Breast epithelium (tissue), 4 donors: Measurements from ENCODE around the gene TNK2. TPM values are rescaled to one million over a fixed set of nuclear protein-coding genes. Genes with fewer than 3 reads are reported as not detected.
"Not testable (repeated sequence)": the region's sequence is repeated elsewhere in the genome, so short reads cannot be mapped to it uniquely, and the experiment has no call there.

Source experiments
- DNase-seq, 2 donors: peaks; one replicate each; pipeline ENCODE4 v3.0.0-alpha.2; 2019; ENCODE audit warnings: low spot score in 2 of 2
- H3K27ac ChIP-seq, 2 donors: fragments of 200-600 bp; sonication (generic) in 1 of 2; one replicate each; pipeline ENCODE4 v1.5.1; 2016 to 2019; ENCODE audit warnings: mild to moderate bottlenecking in 1 of 2
- H3K27me3 ChIP-seq, 2 donors: fragments of 200-600 bp; sonication (generic) in 1 of 2; one replicate each; pipeline versions ENCODE4 v1.5.1 to v1.6.0; 2017 to 2019; ENCODE audit warnings: control low read depth in 1 of 2, mild to moderate bottlenecking in 1 of 2
- H3K36me3 ChIP-seq: fragments of 200-600 bp; one replicate; pipeline ENCODE4 v1.5.1; 2019
- H3K4me1 ChIP-seq, 2 donors: fragments of 200-600 bp; sonication (generic); one replicate each; pipeline ENCODE4 v1.5.1; 2016 to 2019; ENCODE audit warnings: control low read depth in 1 of 2
- H3K4me3 ChIP-seq, 3 donors: fragments of 200-600 bp; sonication (generic); 1 replicate in 2 of 3; 2 replicates in 1 of 3; pipeline ENCODE4 v1.5.1; 2016 to 2019; ENCODE audit warnings: mild to moderate bottlenecking in 3 of 3, moderate library complexity in 2 of 3
- H3K9me3 ChIP-seq, 2 donors: fragments of 200-600 bp; sonication (generic) in 1 of 2; one replicate each; pipeline ENCODE4 v1.5.1; 2016 to 2019; ENCODE audit warnings: control low read depth in 1 of 2
- POLR2A ChIP-seq: fragments of 450-650 bp; IDR thresholded peaks from one replicate; pipeline ENCODE4 v1.6.1; 2016; ENCODE audit warnings: antibody characterized with exemption, mild to moderate bottlenecking, moderate library complexity
- POLR2AphosphoS5 ChIP-seq, 3 donors: sonication (generic); formaldehyde crosslinking; IDR thresholded peaks; one replicate each; pipeline ENCODE4 v1.6.1; 2017; ENCODE audit warnings: antibody characterized with exemption in 3 of 3
- intact Hi-C: fragments of 100-400 bp; cut with DNase I; formaldehyde crosslinking; loops from one replicate; pipeline ENCODE4 v1.15.1; 2023; ENCODE audit warnings: low total_unique reads
- total RNA-seq, 3 donors: library from RNA; depleted of rRNA; stranded (reverse); fragments of >200 nt; gene quantifications; one replicate each; pipeline ENCODE4 v1.1.0, GENCODE V29; 2016
- TF ChIP-seq, protein P1 (sequence below), 3 donors: fragments of 450-650 bp; IDR thresholded peaks; one replicate each; pipeline ENCODE4 v1.5.1; 2016 to 2017; ENCODE audit warnings: antibody characterized with exemption in 3 of 3, mild to moderate bottlenecking in 3 of 3, moderate library complexity in 3 of 3

TNK2 gene
- total RNA-seq, 3 donors from 2014 or later, result 13.1 to 28.7 (median 24.9) TPM

DNA sequence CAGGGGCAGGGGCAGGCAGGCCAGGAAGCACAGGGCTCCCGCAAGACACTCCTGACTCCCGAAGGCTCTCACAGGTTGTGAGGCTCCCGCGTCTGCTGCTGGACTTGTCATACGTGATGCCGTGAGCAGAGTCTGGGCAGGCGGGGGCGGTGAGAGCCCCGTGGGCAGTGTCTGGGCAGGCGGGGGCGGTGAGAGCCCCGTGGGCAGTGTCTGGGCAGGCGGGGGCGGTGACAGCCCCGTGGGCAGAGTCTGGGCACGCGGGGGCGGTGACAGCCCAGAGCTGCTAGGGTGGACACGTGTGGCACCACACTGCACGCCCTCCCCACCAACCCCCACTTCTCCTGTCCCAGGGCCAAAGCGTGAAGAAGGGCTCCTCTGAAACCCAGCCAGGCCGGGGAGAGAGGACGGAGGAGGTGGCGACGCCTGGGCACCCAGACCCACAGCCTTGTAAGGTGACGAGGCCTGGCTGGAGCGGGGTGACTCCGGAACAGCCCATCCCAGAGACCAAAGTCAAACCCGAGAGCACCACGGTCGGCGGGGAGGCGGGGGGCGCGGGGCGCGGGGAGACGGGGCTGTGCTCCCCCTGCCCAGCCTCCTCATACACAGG is 35.0 kb downstream of the TNK2 start:
- Histone ChIP-seq H3K27me3 (no peaks in the 10 kb centered on the region), H3K9me3 (no peaks in the 10 kb centered on the region), H3K4me1 (no peaks in the 10 kb centered on the region), H3K27ac (peak overlapping the region; percentile 17 to 69), H3K36me3 (no peaks in the 10 kb centered on the region), H3K4me3 (peak overlapping the region in 1 of 3 donors; percentile 21)
- intact Hi-C loops, result no loop called here
- DNase-seq, result no peak
- TF ChIP-seq POLR2AphosphoS5 (IDR thresholded peaks at IDR 0.05) (no peak), POLR2A (no peak)
- TF ChIP-seq, protein P1, sequence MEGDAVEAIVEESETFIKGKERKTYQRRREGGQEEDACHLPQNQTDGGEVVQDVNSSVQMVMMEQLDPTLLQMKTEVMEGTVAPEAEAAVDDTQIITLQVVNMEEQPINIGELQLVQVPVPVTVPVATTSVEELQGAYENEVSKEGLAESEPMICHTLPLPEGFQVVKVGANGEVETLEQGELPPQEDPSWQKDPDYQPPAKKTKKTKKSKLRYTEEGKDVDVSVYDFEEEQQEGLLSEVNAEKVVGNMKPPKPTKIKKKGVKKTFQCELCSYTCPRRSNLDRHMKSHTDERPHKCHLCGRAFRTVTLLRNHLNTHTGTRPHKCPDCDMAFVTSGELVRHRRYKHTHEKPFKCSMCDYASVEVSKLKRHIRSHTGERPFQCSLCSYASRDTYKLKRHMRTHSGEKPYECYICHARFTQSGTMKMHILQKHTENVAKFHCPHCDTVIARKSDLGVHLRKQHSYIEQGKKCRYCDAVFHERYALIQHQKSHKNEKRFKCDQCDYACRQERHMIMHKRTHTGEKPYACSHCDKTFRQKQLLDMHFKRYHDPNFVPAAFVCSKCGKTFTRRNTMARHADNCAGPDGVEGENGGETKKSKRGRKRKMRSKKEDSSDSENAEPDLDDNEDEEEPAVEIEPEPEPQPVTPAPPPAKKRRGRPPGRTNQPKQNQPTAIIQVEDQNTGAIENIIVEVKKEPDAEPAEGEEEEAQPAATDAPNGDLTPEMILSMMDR (IDR thresholded peaks at IDR 0.05), result no peak

DNA sequence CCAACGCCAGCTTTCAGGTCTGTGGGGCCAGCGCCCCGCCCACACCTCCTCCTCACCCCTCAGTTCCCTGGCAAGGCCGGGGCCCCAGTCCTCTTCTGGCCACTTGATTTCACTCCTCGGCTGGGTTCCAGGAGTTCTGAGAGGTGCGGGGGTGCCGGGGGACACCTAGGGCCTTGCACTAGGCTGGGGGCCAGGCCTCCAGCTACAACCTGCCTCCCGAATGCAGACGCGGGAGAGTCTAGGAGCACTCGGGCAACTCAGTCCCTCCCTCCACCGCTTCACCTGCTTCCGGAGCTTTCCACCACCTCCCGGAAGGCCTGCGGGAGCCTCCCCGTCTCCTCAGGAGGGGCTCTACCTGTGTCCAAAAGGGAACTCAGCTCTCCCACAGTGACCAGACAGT is 35.6 kb downstream of the TNK2 start:
- DNase-seq, result no peak
- no peak overlapping the region for H3K4me3 ChIP-seq
- intact Hi-C loops, result no loop called here
- no peaks in the 10 kb centered on the region for H3K4me1 ChIP-seq
- no peaks in the 10 kb centered on the region for H3K27me3 ChIP-seq
- peaks cover 2% of the 10 kb centered on the region for H3K36me3 ChIP-seq
- TF ChIP-seq POLR2AphosphoS5 (IDR thresholded peaks at IDR 0.05) (no peak), POLR2A (no peak)
- TF ChIP-seq, protein P1 (IDR thresholded peaks at IDR 0.05), result no peak
- H3K9me3 ChIP-seq, result no peaks in the 10 kb centered on the region
- peak overlapping the region in 1 of 2 donors; percentile 69 for H3K27ac ChIP-seq

- Histone ChIP-seq H3K27ac (no peak overlapping the region), H3K4me3 (no peak overlapping the region), H3K9me3 (no peaks in the 10 kb centered on the region), H3K36me3 (peaks cover 7% of the 10 kb centered on the region), H3K27me3 (no peaks in the 10 kb centered on the region), H3K4me1 (no peaks in the 10 kb centered on the region)
- no peak for DNase-seq
- intact Hi-C loops, result no loop called here
- no peak for TF ChIP-seq POLR2A
Observed at GRCh38 chr3:195872097-195872496, 36.3 kb downstream of the TNK2 start.

DNA sequence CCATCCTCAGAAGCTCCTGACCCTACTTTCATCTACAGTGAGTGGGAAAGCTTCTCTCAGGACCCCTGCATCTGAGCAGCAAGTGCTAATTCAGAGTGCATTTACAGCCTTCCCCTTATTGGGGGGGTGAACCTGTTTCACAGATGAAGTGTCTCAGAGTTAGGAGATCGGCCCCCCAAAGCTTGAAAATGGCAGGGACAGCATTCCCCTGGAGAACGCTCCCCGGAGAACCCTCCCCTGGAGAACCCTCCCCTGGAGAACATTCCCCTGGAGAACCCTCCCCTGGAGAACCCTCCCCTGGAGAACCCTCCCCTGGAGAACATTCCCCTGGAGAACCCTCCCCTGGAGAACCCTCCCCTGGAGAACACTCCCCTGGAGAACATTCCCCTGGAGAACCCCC is 36.7 kb downstream of the TNK2 start:
- H3K4me3 ChIP-seq, H3K27me3 ChIP-seq, H3K9me3 ChIP-seq, intact Hi-C loops, DNase-seq, H3K4me1 ChIP-seq, H3K36me3 ChIP-seq, H3K27ac ChIP-seq: not testable (repeated sequence)

DNA sequence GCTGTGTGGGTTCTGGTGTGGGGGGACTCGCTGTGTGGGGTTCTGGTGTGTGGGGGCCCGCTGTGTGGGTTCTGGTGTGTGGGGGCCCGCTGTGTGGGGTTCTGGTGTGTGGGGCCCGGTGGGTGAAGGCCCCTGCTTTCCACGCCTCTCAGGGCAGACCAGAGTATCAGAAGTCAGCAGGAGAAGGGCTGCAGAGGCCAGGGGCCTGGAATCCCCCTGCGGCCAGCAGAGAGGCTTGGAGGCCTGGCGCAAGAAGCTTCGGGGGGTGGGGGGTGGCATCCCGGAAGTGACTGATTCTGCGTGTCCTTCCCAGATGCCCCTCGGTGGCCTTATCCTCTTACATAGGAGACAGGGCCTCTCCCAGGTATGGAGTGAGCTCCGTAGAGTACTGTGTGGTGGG is 37.4 kb downstream of the TNK2 start:
- Histone ChIP-seq H3K9me3 (no peaks in the 10 kb centered on the region), H3K36me3 (peaks cover 7% of the 10 kb centered on the region), H3K4me3 (no peak overlapping the region), H3K27me3 (no peaks in the 10 kb centered on the region), H3K4me1 (no peaks in the 10 kb centered on the region), H3K27ac (no peak overlapping the region)
- TF ChIP-seq POLR2A (no peak), POLR2AphosphoS5 (IDR thresholded peaks at IDR 0.05) (no peak)
- TF ChIP-seq, protein P1 (IDR thresholded peaks at IDR 0.05), result no peak
- intact Hi-C loops, result no loop called here
- no peak for DNase-seq

- intact Hi-C loops, result no loop called here
- H3K36me3 ChIP-seq, result peaks cover 7% of the 10 kb centered on the region
- DNase-seq, result no peak
- no peaks in the 10 kb centered on the region for H3K9me3 ChIP-seq
- H3K4me3 ChIP-seq, result no peak overlapping the region
- TF ChIP-seq POLR2AphosphoS5 (IDR thresholded peaks at IDR 0.05) (no peak), POLR2A (no peak)
- TF ChIP-seq, protein P1 (IDR thresholded peaks at IDR 0.05), result no peak
- no peaks in the 10 kb centered on the region for H3K4me1 ChIP-seq
- H3K27ac ChIP-seq, result no peak overlapping the region
- H3K27me3 ChIP-seq, result no peaks in the 10 kb centered on the region
Observed at GRCh38 chr3:195870442-195870841, 37.9 kb downstream of the TNK2 start.
